Ascending aorta (tissue), 2 donors: ENCODE measurements around the gene NCOA5. TPM values are rescaled to one million over a fixed set of nuclear protein-coding genes. Genes with fewer than 3 reads are reported as not detected.

Experiments
- DNase-seq, 2 donors: peaks; one replicate each; pipeline ENCODE4 v3.0.0-alpha.2; 2019; ENCODE audit warnings: low spot score in 2 of 2
- H3K27ac ChIP-seq, 2 donors: fragments of 200-600 bp; sonication (generic); one replicate each; pipeline ENCODE4 v1.5.1; 2016 to 2017; ENCODE audit warnings: mild to moderate bottlenecking in 1 of 2
- H3K27me3 ChIP-seq: fragments of 200-600 bp; sonication (generic); one replicate; pipeline ENCODE4 v1.5.1; 2017
- H3K36me3 ChIP-seq, 2 donors: fragments of 200-600 bp; sonication (generic); one replicate each; pipeline ENCODE4 v1.5.1; 2016
- H3K4me1 ChIP-seq, 2 donors: fragments of 200-600 bp; sonication (generic); one replicate each; pipeline ENCODE4 v1.5.1; 2016 to 2017; ENCODE audit warnings: mild to moderate bottlenecking in 1 of 2
- H3K4me3 ChIP-seq, 2 donors: fragments of 200-600 bp; sonication (generic); one replicate each; pipeline ENCODE4 v1.5.1; 2016 to 2017; ENCODE audit warnings: mild to moderate bottlenecking in 1 of 2
- H3K9me3 ChIP-seq, 2 donors: fragments of 200-600 bp; sonication (generic); one replicate each; pipeline ENCODE4 v1.5.1; 2016
- intact Hi-C: fragments of 100-400 bp; cut with DNase I; formaldehyde crosslinking; loops from one replicate; pipeline ENCODE4 v1.15.1; 2023
- total RNA-seq: library from RNA; depleted of rRNA; stranded (reverse); fragments of >200 nt; gene quantifications from one replicate; pipeline ENCODE4 v1.1.0, GENCODE V29; 2016
- TF ChIP-seq, protein P1 (sequence below), 3 experiments: fragments of 200-600 bp in 2 of 3; fragments of 450-650 bp in 1 of 3; sonication (generic) in 2 of 3; IDR thresholded peaks; one replicate each; pipeline ENCODE4 v1.5.1; 2016 to 2019; ENCODE audit warnings: antibody characterized with exemption in 3 of 3, mild to moderate bottlenecking in 1 of 3, moderate library complexity in 1 of 3

Gene NCOA5
- total RNA-seq, 1 donor from 2014 or later, result 70.4 TPM

DNA sequence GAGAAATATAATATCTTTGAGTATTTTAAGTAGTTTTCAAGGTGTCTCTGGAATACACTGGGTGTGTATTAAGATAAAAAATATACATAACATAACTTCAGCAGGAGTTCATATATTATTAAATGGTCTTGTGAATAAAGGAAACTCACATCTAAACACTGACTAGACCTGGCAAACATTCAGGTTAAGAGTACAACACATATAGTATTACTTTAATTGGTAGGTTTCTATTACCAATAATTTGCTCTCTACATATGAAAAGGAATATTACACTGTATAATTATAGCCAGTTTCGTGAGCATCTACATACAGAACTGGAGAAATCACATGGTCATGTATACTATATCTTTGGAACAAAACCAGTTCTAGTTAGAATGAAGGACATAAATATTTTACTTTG lies 8.7 kb downstream of the NCOA5 start:
- peaks cover 20 to 26% of the 10 kb centered on the region in 2 donors for H3K36me3 ChIP-seq
- H3K4me1 ChIP-seq, result peaks cover 13 to 46% of the 10 kb centered on the region in 2 donors
- H3K27me3 ChIP-seq, result no peaks in the 10 kb centered on the region
- DNase-seq, result no peak
- TF ChIP-seq, protein P1, sequence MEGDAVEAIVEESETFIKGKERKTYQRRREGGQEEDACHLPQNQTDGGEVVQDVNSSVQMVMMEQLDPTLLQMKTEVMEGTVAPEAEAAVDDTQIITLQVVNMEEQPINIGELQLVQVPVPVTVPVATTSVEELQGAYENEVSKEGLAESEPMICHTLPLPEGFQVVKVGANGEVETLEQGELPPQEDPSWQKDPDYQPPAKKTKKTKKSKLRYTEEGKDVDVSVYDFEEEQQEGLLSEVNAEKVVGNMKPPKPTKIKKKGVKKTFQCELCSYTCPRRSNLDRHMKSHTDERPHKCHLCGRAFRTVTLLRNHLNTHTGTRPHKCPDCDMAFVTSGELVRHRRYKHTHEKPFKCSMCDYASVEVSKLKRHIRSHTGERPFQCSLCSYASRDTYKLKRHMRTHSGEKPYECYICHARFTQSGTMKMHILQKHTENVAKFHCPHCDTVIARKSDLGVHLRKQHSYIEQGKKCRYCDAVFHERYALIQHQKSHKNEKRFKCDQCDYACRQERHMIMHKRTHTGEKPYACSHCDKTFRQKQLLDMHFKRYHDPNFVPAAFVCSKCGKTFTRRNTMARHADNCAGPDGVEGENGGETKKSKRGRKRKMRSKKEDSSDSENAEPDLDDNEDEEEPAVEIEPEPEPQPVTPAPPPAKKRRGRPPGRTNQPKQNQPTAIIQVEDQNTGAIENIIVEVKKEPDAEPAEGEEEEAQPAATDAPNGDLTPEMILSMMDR (IDR thresholded peaks at IDR 0.05), result no peak
- intact Hi-C loops, result no loop called here
- no peaks in the 10 kb centered on the region for H3K9me3 ChIP-seq
- no peak overlapping the region for H3K27ac ChIP-seq
- no peak overlapping the region for H3K4me3 ChIP-seq

GRCh38 chr20:46078954-46079353 lies 10.8 kb downstream of the NCOA5 start:
- H3K4me3 ChIP-seq, result no peak overlapping the region
- H3K36me3 ChIP-seq, result peaks cover 38 to 43% of the 10 kb centered on the region in 2 donors
- H3K9me3 ChIP-seq, result no peaks in the 10 kb centered on the region
- TF ChIP-seq, protein P1 (IDR thresholded peaks at IDR 0.05), result no peak
- DNase-seq, result no peak
- H3K27me3 ChIP-seq, result no peaks in the 10 kb centered on the region
- intact Hi-C loops, result no loop called here
- H3K4me1 ChIP-seq, result peaks cover 13 to 29% of the 10 kb centered on the region in 2 donors
- H3K27ac ChIP-seq, result no peak overlapping the region

- intact Hi-C loops, result no loop called here
- no peak for DNase-seq
- no peak overlapping the region for H3K4me3 ChIP-seq
- TF ChIP-seq, protein P1 (IDR thresholded peaks at IDR 0.05), result no peak
- peaks cover 11 to 19% of the 10 kb centered on the region in 2 donors for H3K4me1 ChIP-seq
- no peaks in the 10 kb centered on the region for H3K9me3 ChIP-seq
- H3K27ac ChIP-seq, result no peak overlapping the region
- H3K36me3 ChIP-seq, result peaks cover 38 to 49% of the 10 kb centered on the region in 2 donors
- no peaks in the 10 kb centered on the region for H3K27me3 ChIP-seq
Observed at GRCh38 chr20:46077642-46078305, 12.0 kb downstream of the NCOA5 start.

DNA sequence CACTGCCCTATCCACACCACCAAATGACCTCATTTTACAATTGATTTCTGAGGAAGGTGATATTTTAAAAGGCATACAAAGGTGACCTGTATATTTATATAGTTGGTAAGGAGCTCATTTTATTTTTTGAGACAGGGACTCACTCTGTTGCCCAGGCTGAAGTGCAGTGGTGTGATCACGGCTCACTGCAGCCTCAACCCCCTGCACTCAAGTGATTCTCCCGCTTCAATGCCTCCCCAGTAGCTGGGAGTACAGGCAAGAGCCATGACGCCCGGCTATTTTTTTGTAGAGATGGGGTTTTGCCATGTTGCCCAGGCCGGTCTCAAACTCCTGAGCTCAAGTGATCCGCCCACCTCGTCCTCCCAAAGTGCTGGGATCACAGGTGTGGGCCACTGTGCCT lies 13.0 kb downstream of the NCOA5 start:
- no peaks in the 10 kb centered on the region for H3K27me3 ChIP-seq
- no peak for DNase-seq
- intact Hi-C loops, result no loop called here
- no peak overlapping the region for H3K27ac ChIP-seq
- TF ChIP-seq, protein P1 (IDR thresholded peaks at IDR 0.05), result no peak
- H3K9me3 ChIP-seq, result no peaks in the 10 kb centered on the region
- no peak overlapping the region for H3K4me3 ChIP-seq
- peaks cover 38 to 49% of the 10 kb centered on the region in 2 donors for H3K36me3 ChIP-seq
- H3K4me1 ChIP-seq, result peaks cover under 1 to 10% of the 10 kb centered on the region in 2 donors

DNA sequence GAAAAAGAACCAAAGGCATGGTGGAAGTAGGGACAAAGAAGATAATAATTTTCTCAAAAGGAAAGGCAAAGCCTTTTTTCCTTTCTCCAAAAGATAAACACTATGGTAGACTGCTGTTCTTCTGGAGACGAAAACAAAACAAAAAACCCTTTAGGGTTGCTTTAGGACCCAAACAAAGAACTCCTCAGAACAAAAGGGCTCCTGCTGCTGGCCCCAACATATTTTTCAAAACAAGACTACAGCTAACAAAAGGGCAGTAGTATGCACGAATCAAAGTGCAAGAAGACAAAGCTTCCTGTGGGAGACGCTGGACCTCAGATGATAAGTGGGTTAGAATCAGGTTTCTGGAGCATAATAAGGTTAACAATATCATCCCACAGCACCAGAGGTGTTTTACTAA lies 15.8 kb downstream of the NCOA5 start:
- H3K27ac ChIP-seq, result no peak overlapping the region
- TF ChIP-seq, protein P1 (IDR thresholded peaks at IDR 0.05), result no peak
- H3K27me3 ChIP-seq, result no peaks in the 10 kb centered on the region
- no peak overlapping the region for H3K4me3 ChIP-seq
- H3K4me1 ChIP-seq, result no peaks in the 10 kb centered on the region
- DNase-seq, result no peak
- peaks cover 49 to 62% of the 10 kb centered on the region in 2 donors for H3K36me3 ChIP-seq
- no peaks in the 10 kb centered on the region for H3K9me3 ChIP-seq
- intact Hi-C loops, result no loop called here
